GM21367 (cell line): Measurements from ENCODE around the gene OR3A1.
"Not testable (repeated sequence)": the region's sequence is repeated elsewhere in the genome, so short reads cannot be mapped to it uniquely, and the experiment has no call there.

Experiments used
- ATAC-seq: cut with Tn5 transposase; IDR thresholded peaks from one replicate; pipeline ENCODE4 v1.9.1; 2021; ENCODE audit not compliant: unreplicated experiment

Gene OR3A1, protein sequence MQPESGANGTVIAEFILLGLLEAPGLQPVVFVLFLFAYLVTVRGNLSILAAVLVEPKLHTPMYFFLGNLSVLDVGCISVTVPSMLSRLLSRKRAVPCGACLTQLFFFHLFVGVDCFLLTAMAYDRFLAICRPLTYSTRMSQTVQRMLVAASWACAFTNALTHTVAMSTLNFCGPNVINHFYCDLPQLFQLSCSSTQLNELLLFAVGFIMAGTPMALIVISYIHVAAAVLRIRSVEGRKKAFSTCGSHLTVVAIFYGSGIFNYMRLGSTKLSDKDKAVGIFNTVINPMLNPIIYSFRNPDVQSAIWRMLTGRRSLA

DNA sequence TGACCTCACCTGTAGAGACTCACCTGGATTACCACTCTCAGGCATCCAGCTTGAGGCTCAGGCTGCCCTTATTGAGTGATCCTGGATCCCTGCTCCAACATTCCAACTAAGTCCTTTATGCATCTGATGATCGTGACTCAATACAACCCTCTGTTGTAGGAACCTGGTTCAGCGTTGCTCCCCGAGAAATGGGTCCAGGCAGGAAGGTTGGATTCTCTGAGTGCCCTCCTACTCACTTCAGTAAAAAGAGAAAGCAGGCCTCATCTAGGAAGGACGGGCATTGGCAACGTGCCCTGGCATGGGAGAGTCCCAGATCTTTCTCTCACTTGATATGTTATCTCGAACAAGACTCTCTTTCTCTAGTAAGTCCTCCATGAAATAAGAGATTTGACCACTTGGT is at the start of gene OR3A1:
TSS of gene OR3A1 (minus strand) at position 101 of the 400 bp plus-strand sequence. CDS start 5,778 bp downstream, outside the sequence.
- no peak for ATAC-seq

DNA sequence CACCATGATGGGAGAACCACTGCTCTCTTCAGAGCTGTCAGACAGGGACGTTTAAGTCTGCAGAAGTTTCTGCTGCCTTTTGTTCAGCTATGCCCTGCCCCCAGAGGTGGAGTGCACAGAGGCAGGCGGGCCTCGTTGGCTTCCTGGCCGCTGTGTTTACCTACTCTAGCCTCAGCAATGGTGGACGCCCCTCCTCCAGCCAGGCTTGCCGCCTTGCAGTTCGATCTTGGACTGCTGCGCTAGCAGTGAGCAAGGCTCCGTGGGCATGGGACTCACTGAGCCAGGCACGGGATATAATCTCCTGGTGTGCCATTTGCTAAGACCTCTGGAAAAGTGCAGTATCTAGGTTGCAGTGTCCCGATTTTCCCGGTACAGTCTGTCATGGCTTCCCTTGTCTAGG is 44.6 kb upstream of the OR3A1 start:
- ATAC-seq = not testable (repeated sequence)

- no peak for ATAC-seq
Measured at GRCh38 chr17:3335876-3336275, 37.7 kb upstream of the OR3A1 start.

DNA sequence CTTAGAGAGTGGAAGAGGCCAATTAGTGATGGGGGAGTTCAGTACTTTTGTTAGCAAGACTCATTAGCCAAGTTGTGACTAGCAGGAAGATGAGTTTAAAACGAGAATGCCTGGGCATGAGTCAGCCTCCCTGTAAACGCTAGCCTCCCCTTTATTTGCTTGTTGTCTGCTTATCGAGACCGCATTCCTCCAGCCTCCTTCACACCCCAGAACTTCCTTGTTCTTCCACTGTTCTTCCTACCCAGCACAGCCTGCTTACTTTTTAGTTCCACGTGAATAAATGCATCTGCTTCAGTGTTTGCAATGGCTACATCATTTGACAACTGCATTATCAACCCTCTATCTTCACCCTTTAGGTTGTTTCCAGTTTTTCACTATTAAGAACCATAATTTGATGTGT is 20.2 kb upstream of the OR3A1 start:
- ATAC-seq = no peak

DNA sequence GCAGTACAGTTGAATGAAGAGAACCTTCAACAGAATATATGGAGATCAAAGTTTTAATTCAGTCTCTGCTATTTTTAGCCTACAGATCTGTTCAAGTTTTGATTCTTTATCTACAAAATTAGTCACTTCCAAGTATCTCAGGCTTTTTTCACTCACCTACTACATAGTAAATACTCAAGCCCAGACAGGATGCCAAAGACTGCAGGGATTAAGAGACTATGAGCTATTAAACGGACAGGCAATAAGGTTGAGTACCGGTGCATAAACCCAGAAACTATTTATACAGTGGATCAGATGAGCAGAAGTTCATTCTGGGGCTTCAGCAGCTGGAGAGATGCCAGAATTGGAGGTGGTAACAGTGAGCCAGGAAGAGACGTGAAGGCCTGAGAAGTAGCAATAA is 18.7 kb upstream of the OR3A1 start:
- no peak for ATAC-seq

DNA sequence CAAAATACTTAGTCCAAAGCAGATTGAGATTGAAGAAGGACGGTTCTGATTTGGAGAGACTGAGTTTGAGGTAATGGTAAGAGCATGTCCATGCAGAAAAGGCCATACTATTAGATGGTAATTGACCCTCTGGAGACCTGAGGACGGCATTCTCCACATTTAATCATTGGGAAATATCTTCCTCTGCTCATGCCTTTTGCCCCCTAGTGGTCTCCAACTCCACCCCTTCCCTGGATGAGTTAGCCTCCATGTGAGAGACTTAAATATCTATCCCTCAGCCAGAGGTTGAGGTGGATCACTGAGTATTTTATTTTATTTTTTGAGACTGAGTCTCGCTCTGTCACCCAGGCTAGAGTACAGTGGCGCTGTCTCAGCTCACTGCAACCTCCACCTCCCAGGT is 10.4 kb upstream of the OR3A1 start:
- ATAC-seq = no peak

DNA sequence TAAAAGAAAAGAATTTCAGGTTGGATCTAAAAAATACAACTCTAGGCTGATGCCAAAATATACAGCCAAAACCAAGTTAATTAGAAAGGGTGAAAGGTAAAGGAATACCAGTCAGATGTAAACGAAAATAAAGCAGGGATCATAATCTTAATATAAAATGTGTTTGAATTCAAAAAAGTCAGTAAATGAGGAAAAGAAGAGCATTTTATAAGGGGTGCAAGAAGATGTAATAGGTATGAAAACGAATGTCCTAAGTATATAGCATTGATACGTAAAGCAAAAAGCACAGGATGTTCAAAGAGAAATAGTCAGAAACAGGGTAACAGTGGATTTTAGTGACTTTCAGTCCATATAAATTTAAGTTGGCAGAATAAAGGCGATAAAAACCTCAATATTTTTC is 2.5 kb downstream of the OR3A1 start:
- ATAC-seq = no peak

DNA sequence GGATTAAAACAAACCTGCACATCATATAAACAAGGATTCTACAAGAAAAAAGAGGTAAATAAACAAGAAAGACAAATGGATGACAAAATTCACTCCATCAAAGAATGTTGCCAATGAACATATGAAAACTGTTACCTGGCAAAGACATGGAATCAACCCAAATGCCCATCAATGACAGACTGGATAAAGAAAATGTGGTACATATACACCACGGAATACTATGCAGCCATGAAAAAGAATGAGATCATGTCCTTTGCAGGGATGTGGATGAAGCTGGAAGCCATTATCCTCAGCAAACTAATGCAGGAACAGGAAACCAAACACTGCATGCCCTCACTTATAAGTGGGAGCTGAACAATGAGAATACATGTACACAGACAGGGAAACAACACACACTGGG is 4.6 kb downstream of the OR3A1 start:
- ATAC-seq = not testable (repeated sequence)

DNA sequence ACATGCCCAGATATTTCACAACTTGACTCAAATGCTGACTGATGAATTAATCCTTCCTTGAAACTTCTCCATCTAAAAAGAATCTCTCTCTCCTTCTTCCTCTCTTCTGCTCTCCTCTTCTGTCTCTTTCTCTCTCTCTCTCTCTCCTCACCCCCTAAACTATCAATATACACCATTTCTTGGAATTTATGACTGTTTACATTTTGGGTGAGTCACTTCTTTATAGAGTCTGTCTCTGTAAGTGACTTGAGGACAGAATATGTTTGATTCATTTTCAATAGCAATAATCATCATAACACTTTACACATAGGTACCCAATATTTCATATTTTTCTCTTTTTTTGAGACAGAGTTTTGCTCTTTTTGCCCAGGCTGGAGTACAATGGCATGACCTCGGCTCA is 15.3 kb downstream of the OR3A1 start:
- ATAC-seq = no peak

DNA sequence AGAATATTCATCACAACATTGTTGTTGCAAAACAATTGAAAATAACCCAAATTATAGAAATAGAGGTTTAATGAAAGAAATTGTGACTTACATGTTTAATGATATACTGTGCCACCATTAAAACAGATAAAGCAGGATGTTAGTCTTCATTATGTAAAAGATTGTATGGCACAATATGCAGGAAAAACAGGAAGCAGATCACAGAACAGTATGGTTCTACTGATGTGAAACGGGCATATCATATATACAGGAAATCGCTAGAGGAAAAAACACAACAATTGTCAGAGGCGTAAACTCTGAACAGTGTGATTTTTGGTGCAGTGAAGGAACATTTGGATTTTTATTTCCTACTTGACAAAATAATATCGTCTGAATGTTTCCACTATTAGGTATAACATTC is 22.0 kb downstream of the OR3A1 start:
- ATAC-seq = no peak

DNA sequence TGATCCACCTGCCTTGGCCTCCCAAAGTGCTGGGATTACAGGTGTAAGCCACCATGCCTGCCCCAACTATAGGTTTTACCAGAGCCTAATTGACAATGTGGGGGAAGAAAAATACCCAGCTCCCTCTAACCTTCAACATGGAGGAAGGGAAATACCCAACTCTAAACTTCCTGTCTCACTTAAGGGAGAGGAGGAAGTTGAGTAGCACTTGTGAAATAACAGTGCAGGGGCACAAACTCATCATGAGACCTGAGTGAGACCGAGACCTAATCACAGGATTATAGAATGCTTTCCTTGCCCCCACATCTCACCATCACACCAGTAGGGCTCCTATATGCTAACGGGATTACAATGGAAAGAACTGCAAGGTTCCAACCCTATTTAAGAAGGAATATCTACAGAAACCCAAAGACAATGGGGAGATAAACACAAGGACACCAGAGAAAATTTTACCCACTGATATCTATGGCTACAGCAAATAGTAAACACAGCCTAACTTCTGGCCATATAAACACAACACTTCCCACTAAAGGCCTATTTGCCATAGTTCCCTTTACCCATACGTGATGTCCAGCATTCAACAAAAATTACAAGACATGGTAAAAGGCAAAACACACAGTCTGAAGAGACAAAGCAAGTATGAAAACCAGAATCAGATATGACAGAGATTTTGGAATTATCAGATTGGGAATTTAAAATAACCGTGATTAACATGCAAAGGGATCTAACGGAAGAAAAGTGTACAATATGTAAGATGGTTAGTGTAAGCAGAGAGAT is 26.9 kb downstream of the OR3A1 start:
- ATAC-seq = no peak

- no peak for ATAC-seq
Measured at GRCh38 chr17:3260600-3260999, 37.6 kb downstream of the OR3A1 start.

- ATAC-seq = no peak
Measured at GRCh38 chr17:3260163-3260562, 38.0 kb downstream of the OR3A1 start.

- no peak for ATAC-seq
Measured at GRCh38 chr17:3256575-3256974, 41.6 kb downstream of the OR3A1 start.

GRCh38 chr17:3249013-3249412 is 49.1 kb downstream of the OR3A1 start:
- not testable (repeated sequence) for ATAC-seq

DNA sequence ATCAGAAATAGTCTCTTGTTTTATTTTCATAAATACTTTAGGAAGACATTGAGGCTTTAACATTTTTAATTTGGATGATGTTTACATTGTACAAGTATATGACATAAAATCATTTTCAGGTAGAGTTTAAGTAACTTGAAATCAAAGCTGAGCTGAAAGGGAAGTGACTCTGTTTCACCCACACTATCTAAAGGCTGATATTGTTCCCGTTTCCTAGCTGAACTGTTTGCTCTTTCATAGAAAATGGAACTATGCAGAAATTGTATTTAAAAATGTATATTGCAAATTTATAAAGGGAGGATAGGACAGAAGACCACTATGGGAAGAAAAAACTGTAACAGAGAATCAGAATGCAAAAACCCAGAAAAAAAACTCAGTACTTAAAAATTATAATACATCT is 53.3 kb downstream of the OR3A1 start:
- ATAC-seq = not testable (repeated sequence)

DNA sequence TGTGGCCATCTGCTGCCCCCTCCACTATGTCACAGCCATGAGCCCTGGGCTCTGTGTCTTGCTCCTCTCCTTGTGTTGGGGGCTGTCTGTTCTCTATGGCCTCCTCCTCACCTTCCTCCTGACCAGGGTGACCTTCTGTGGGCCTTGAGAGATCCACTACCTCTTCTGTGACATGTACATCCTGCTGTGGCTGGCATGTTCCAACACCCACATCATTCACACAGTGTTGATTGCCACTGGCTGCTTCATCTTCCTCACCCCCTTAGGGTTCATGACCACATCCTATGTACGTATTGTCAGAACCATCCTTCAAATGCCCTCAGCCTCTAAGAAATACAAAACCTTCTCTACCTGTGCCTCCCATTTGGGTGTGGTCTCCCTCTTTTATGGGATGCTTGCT is 57.1 kb downstream of the OR3A1 start:
- ATAC-seq = not testable (repeated sequence)
